NAMALWA (cell line): ENCODE measurements around the gene CEP44.
"Not testable (repeated sequence)": the region's sequence is repeated elsewhere in the genome, so short reads cannot be mapped to it uniquely, and the experiment has no call there.

ENCODE experiments used
- DNase-seq: peaks from one replicate; pipeline ENCODE4 v3.0.0-alpha.2; 2015; ENCODE audit warnings: low spot score

CEP44 gene

DNA sequence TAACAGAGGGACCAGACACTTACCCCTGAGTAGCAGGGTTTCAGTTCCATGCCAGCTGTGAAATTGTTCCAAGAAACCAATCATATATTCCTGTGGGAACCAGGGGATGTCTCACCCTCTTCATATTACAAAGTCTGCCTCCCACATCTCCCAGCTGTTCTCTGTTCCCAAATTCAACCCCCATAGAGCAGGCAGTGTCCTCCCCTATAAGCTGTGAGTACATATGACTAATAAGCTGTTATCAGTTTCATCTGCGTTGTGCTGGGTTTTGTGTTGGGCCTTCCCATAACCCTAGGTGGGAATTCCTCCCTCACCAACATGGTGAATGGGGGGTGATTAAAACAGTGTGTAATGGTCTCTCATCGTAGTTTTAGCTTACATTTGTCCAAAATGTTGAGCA is 41.0 kb downstream of the CEP44 start:
- DNase-seq, result no peak

- no peak for DNase-seq
These were observed 49.2 kb downstream of the CEP44 start for GRCh38 chr4:174332741-174333493.

GRCh38 chr4:174334628-174335027 is 50.9 kb downstream of the CEP44 start:
- no peak for DNase-seq

DNA sequence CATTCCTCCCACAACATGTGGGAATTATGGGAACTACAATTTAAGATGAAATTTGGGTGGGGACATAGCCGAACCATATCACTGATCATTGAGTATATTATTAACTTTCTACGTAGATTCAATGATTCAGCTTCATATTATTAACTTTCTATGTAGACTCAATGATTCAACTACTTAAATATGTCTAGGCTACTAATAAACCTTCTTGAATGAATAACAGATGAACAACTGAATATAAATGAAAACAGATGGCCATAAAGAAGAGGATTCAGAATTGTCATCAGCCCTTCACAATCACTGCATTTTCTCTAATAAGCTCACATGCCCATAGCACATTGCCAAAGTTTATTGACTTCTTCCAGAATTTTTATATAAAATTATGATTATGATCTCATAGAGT is 57.0 kb downstream of the CEP44 start:
- no peak for DNase-seq

DNA sequence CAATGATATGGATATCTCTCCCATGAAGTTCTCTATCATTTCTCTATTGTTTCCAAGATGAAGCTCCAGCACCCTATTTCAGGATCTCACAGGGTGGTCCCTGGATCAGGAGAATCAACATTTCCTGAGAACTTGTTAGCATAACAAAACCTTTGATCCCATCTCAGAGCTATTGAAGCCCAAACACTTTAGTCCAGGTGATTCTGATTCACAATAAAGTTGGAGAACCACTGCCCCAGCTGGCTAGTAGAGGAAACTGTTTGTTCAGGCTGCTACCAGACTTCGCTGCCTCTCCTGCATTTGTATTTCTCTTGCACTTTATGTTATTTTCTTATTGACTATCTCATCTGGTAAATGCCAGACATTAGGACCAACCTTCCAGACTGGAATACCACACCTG is 65.4 kb downstream of the CEP44 start:
- DNase-seq, result no peak

DNA sequence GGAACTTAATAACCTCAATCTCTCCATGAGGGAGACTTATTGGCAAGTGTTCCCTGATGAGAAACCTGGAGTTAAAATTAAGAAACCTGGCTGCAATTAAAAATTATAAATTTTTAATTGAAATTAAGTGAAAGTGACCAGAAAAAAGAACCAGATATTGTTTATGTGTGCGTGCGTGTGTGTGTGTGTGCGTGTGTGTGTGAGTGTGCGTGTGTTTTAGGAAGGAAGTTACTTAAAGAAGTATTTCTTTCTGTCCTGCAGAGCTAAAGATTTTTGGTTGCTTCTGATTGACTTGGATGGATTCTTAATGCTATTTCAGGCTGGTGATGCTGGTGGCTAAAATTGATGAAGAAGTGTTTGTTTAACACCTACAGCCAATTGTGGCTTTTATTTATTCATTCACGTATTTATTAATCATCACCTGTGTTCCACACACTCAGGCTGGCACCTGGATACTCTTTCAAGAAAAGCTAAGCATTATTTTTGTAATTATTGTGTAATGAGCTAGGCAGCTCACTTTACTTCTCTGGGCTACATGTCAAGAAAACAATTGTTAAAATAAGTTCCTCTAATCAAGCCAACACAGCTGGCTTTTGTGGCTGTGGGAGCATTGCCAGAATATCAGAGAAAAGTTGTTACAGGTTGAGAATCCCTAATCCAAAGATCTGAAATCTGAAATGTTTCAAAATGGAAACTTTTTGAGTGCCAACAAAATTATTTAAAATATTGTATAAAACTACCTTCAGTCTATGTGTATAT is 68.5 kb downstream of the CEP44 start:
- DNase-seq, result no peak

DNA sequence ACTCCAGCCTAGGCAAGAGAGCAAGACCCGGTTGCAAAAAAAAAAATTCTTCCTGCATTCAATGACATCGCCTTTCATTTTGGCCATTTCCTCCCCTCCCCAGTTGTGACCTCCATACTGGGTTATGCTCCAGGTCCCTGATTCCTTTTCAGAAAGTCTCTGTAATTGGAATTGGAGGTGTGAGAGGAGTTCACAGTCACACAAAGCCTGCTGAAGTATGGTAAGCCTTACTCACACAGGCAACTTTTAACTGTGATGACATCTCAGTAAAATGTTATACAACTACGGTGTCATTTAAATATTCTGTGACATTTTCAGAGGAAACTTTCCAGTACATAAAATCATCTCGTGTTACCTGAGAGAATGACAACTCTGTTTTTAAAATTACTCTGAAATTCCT is 73.6 kb downstream of the CEP44 start:
- no peak for DNase-seq

- no peak for DNase-seq
These were observed 74.7 kb downstream of the CEP44 start for GRCh38 chr4:174358410-174358809.

DNA sequence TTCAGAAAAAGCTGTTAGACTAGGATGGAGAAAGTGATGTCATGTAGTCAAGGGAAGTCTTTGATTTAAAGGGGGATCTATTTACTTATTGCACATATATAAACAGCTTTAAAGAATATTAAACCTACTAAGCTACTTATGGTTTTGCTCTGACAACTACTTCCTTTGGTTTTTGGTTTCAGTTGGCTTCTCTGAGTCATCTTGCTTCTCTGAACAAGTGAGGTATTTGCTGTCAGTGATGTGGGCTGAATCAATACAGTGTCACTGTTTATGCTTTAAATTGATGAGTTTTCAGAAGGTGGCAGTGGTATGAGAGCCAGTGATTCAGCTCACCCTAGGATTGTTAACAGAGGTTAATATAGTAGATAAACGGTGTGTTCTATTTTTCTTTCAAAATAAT is 75.1 kb downstream of the CEP44 start:
- no peak for DNase-seq

GRCh38 chr4:174362340-174362739 is 78.6 kb downstream of the CEP44 start:
- no peak for DNase-seq

- not testable (repeated sequence) for DNase-seq
These were observed 80.1 kb downstream of the CEP44 start for GRCh38 chr4:174363782-174364181.

DNA sequence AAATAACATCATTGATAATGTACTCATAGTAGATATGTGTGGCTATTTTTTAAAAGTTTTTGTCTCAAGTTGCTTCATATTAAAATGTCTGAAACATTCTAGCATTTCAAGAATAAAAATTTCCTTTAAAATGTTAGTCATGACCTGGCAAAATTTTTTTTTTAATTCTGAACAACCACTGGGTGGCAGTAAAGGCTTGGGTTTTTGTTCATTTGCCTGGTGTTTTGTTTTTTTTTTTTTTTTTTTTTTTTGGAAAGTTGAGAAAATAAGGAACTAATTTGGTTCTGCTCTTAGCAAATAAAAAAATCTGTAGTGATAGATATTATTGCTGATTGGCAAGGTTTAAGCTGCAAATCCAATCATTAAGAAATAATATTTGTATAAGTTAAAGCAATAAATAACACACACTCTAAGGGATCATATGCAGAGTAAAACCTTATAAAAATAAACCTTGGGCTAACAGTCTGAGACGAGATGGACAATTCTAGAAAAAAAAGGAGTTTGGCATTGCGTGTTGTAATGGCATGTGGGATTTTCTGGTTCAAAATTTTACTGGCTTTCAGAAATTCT is 81.4 kb downstream of the CEP44 start:
- DNase-seq, result peak; percentile 63

GRCh38 chr4:174369985-174370384 is 86.3 kb downstream of the CEP44 start:
- no peak for DNase-seq

GRCh38 chr4:174373821-174374220 is 90.1 kb downstream of the CEP44 start:
- no peak for DNase-seq

DNA sequence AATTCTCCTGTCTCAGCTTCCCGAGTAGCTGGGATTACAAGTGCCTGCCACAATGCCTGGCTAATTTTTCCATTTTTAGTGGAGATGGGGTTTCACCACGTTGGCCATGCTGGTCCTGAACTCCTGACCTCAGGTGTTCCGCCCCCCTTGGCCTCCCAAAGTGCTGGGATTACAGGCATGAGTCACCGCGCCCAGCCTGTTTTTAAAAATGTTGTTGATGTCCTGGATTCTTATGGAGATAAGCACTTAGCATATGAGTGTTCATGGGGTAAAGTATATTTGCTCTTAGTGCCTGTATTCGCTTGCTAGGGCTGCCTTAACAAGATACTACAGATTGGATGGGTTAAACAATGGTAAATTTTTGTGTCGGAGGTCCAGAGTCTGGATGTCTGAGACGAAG is 91.7 kb downstream of the CEP44 start:
- no peak for DNase-seq

DNA sequence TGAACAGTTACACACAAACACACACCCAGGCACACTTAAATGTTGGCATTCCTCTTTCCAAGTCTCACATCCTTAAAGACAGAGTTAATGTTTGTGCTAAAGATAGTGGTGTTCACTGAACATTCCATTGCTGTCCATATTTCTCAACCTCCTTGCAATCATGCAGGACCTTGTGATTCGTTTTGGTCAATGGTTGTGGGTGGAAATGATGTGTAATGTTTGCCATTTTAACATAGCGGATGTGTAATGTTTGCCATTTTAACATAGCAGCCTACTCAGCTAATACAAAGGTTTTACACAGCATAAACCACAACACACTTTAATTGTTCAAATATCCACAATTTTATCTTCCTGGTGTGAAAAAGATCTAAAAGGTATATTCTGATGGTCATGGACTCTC is 93.9 kb downstream of the CEP44 start:
- DNase-seq, result no peak

- no peak for DNase-seq
These were observed 95.2 kb downstream of the CEP44 start for GRCh38 chr4:174378951-174379350.

DNA sequence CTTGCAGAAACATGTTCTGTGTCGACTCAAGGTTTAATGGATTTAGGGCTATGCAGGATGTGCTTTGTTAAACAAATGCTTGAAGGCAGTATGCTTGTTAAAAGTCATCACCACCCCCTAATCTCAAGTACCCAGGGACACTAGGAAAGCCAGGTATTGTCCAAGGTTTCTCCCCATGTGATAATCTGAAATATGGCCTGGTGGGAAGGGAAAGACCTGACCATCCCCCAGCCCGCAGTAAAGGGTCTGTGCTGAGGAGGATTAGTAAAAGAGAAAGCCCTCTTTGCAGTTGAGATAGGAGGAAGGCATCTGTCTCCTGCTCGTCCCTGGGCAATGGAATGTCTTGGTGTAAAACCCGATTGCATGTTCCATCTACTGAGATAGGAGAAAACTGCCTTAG is 96.5 kb downstream of the CEP44 start:
- not testable (repeated sequence) for DNase-seq

- DNase-seq, result no peak
These were observed 97.2 kb downstream of the CEP44 start for GRCh38 chr4:174380699-174381439.

DNA sequence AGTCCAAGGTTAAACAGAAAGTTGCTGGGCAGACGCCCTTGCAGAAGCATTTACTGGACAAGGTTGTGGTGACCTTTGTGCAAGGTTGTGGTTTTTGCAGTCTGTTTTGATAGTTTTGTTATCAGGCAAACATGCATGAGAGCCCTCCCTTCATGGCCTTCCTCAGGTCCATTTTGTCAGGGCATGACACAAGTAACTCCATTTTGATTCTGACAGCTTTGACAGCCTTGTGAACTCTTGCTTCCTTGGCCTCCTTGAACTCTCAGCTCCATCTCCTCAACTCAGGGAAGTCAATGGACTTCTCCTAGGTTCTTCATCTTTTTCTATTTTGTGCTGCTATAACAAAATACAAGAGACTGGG is 97.7 kb downstream of the CEP44 start:
- DNase-seq, result no peak
